Stimulated activated naive CD4-positive, alpha-beta T cell treated with Interleukin-2 at 50 U/mL for 16 hours (primary cell): ENCODE data around the gene ALK.

ENCODE experiments used
- DNase-seq: peaks from one replicate; lab custom pipeline; 2025; lab: John Stamatoyannopoulos, UW

The ALK gene

DNA sequence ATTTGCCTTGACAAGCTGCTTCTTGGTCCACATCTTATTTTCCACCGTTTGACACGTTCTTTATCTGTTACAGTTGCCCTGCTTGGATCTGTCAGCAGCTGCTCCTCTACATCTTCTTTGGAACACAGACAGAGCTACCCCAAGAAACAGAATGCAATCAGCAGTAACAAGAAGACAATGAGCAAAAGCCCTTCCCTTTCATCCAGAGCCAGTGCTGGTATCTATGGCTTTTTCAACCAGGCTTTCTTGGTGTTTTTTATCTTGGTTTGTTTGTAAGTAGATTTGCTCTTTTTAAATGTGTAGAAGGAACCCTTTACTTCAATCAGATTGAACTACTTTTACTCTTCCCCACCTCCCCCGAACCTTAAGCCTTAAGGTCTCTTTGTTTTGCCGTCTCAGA lies 764.3 kb downstream of the ALK start:
- no peak for DNase-seq

DNA sequence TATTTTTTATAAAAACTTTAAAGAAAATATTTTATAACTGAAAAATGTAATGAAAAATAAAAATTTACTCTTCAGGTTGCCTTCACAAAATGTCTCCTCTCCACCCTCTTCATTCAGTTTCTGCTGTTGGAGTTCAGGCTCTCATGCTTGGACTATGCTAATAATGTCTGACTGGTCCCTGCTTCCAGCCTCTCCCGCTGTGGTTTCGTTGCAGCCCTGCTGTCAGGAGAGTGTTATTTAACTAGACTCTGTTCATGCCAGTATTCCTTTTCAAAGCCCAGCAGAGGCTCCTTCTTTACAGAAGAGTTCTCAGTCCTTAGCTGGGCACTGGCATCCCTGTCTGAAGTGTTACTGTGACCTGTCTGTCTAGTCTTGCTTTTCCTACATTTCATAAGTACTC lies 765.8 kb downstream of the ALK start:
- no peak for DNase-seq

DNA sequence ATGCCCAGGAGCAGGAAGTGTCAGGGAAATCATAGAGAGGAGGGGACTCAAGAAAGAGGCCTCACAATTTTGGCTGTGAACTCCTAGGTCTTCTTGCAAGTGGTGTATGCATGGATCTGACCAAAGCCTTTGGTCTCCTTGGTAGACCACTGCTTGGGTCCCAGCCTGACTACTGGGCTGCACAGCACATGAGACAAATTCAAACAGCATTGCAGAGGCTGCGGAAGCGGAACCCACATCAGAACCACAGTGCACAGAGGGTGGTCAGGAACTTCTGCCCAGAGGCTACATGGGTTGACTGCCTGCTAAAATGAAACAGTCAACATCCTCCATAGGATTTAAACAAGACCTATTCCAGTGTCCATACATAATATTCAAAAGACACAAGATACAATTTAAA lies 766.8 kb downstream of the ALK start:
- DNase-seq: no peak

DNA sequence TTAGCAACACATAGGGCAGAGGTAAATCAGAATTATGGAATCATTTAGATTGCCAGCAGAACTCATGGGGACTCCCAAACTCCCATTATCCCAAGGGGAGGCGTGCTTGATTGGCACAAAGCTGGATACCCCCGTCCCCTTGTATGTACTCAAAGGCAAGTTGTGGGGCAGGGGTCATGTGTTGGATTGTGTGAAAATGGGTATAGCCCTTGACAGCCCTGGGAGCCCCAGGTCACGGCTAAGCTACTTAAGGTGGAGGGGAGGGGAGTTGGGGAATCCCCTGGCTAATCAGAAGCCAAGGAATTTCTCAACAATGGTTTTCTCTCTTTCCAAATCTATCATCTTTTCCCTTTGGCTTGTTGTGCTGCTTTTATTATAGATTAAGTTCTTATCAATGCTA lies 773.4 kb downstream of the ALK start:
- no peak for DNase-seq

DNA sequence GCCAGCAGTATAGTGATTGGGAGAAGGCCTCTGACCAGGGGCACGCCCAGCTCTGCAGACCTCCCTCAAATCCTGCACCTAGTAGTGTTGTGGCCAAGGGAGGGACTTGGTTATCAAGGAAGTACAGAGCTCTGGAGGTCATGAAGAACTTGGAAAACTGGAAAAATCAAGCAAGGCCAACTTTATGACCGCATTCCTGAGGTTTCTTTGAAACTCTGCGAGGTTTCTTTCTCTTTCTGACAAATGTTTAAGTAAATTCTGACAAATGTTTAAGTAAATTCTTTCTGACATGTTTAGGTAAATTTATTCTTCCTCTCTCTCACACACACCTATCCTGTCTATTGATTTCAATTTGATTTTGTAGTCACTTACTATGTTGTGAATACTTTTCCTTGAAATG lies 775.2 kb downstream of the ALK start:
- no peak for DNase-seq

DNA sequence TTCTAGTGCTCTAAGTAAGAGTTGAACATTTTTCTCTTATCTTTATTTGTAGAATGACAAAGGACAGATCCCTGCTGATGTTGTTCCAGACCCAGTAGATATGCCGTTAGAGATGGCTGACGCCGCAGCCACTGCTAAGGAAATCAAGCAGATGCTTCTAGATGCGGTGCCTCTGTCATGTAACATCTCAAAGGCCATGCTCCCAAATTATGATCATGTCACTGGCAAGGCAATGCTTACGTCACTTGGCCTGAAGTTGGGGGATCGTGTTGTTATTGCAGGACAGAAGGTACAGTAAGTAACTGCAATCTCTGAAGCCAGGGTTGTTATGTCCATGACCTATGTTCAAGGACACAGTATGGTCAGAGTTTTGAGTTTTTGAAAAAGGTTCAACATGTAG lies 777.7 kb downstream of the ALK start:
- DNase-seq: no peak
